ENCODE measurements around the gene TRIM28.
A peak's percentile ranks its signal among the peaks of the same experiment; 100 is the strongest.

Gene TRIM28

GRCh38 chr19:58515259-58515658, 28.6 kb upstream of the TRIM28 start:
- H3K9ac ChIP-seq (ENCODE audit: low read depth, low read length, poor library complexity, severe bottlenecking), result peak overlapping the region; percentile 23
- H3K4me3 ChIP-seq (ENCODE audit: low read length, poor library complexity, severe bottlenecking), result peak overlapping the region; percentile 23
- TF ChIP-seq CTCF (conservative IDR thresholded peaks at IDR 0.05; ENCODE audit: low read length) (no peak), EZH2phosphoT487 (IDR thresholded peaks at IDR 0.05; ENCODE audit: borderline replicate concordance) (no peak)
- H3K27me3 ChIP-seq (ENCODE audit: insufficient read depth, low read length, poor library complexity, severe bottlenecking), result no peaks in the 10 kb centered on the region
- H3K4me1 ChIP-seq (ENCODE audit: insufficient read depth, low read length, poor library complexity, severe bottlenecking), result peaks cover 31% of the 10 kb centered on the region
- no peaks in the 10 kb centered on the region for H4K20me1 ChIP-seq (ENCODE audit: insufficient read depth, low read length, poor library complexity, severe bottlenecking)
- no peaks in the 10 kb centered on the region for H3K36me3 ChIP-seq (ENCODE audit: insufficient read depth, low read length)
- no peak overlapping the region for H2AFZ ChIP-seq (ENCODE audit: low read length)
- H3K9me3 ChIP-seq (ENCODE audit: insufficient read depth, low read depth, low read length), result no peaks in the 10 kb centered on the region
- no peaks in the 10 kb centered on the region for H3F3A ChIP-seq (ENCODE audit: low read depth)
- peaks cover 45% of the 10 kb centered on the region for H3K79me2 ChIP-seq (ENCODE audit: insufficient read depth, low read length)
- H3K4me2 ChIP-seq (ENCODE audit: low read depth, low read length, poor library complexity, severe bottlenecking), result peak overlapping the region; percentile 100
- H3K9me2 ChIP-seq (replicated peaks; ENCODE audit: low read depth, low read length), result no peaks in the 10 kb centered on the region

GRCh38 chr19:58516246-58516836, 27.5 kb upstream of the TRIM28 start:
- Histone ChIP-seq H3K27me3 (ENCODE audit: insufficient read depth, low read length, poor library complexity, severe bottlenecking) (no peaks in the 10 kb centered on the region), H3K4me2 (ENCODE audit: low read depth, low read length, poor library complexity, severe bottlenecking) (peak overlapping the region; percentile 100), H3K79me2 (ENCODE audit: insufficient read depth, low read length) (peaks cover 45% of the 10 kb centered on the region), H3K9me3 (ENCODE audit: insufficient read depth, low read depth, low read length) (no peaks in the 10 kb centered on the region), H2AFZ (ENCODE audit: low read length) (no peak overlapping the region), H3K9me2 (replicated peaks; ENCODE audit: low read depth, low read length) (no peaks in the 10 kb centered on the region), H3K4me1 (ENCODE audit: insufficient read depth, low read length, poor library complexity, severe bottlenecking) (peaks cover 35% of the 10 kb centered on the region), H3K4me3 (ENCODE audit: low read length, poor library complexity, severe bottlenecking) (no peak overlapping the region), H4K20me1 (ENCODE audit: insufficient read depth, low read length, poor library complexity, severe bottlenecking) (no peaks in the 10 kb centered on the region), H3F3A (ENCODE audit: low read depth) (no peaks in the 10 kb centered on the region), H3K9ac (ENCODE audit: low read depth, low read length, poor library complexity, severe bottlenecking) (peak overlapping the region; percentile 23), H3K36me3 (ENCODE audit: insufficient read depth, low read length) (no peaks in the 10 kb centered on the region)
- no peak for TF ChIP-seq CTCF (conservative IDR thresholded peaks at IDR 0.05; ENCODE audit: low read length)
- no peak for TF ChIP-seq EZH2phosphoT487 (IDR thresholded peaks at IDR 0.05; ENCODE audit: borderline replicate concordance)

- no peaks in the 10 kb centered on the region for H3K9me2 ChIP-seq (replicated peaks; ENCODE audit: low read depth, low read length)
- TF ChIP-seq EZH2phosphoT487 (IDR thresholded peaks at IDR 0.05; ENCODE audit: borderline replicate concordance) (no peak), CTCF (conservative IDR thresholded peaks at IDR 0.05; ENCODE audit: low read length) (no peak)
- peaks cover 45% of the 10 kb centered on the region for H3K79me2 ChIP-seq (ENCODE audit: insufficient read depth, low read length)
- H3K36me3 ChIP-seq (ENCODE audit: insufficient read depth, low read length), result no peaks in the 10 kb centered on the region
- H4K20me1 ChIP-seq (ENCODE audit: insufficient read depth, low read length, poor library complexity, severe bottlenecking), result no peaks in the 10 kb centered on the region
- H3K4me3 ChIP-seq (ENCODE audit: low read length, poor library complexity, severe bottlenecking), result no peak overlapping the region
- no peak overlapping the region for H2AFZ ChIP-seq (ENCODE audit: low read length)
- H3K4me2 ChIP-seq (ENCODE audit: low read depth, low read length, poor library complexity, severe bottlenecking), result peak overlapping the region; percentile 52
- no peaks in the 10 kb centered on the region for H3K27me3 ChIP-seq (ENCODE audit: insufficient read depth, low read length, poor library complexity, severe bottlenecking)
- no peaks in the 10 kb centered on the region for H3K9me3 ChIP-seq (ENCODE audit: insufficient read depth, low read depth, low read length)
- H3F3A ChIP-seq (ENCODE audit: low read depth), result no peaks in the 10 kb centered on the region
- H3K9ac ChIP-seq (ENCODE audit: low read depth, low read length, poor library complexity, severe bottlenecking), result no peak overlapping the region
- H3K4me1 ChIP-seq (ENCODE audit: insufficient read depth, low read length, poor library complexity, severe bottlenecking), result peaks cover 35% of the 10 kb centered on the region
These were observed 26.7 kb upstream of the TRIM28 start for GRCh38 chr19:58516964-58517833.

All from Loucy (cell line).